NOMO-1 treated with dmso at 0.1 percent for 144 hours (cell line): ENCODE measurements around the gene CDH8.
"Not testable (repeated sequence)": the region's sequence is repeated elsewhere in the genome, so short reads cannot be mapped to it uniquely, and the experiment has no call there.

ENCODE experiments used
- DNase-seq: peaks from one replicate; lab custom pipeline; 2025; ENCODE audit not compliant: unreplicated experiment; lab: John Stamatoyannopoulos, UW

Gene CDH8

DNA sequence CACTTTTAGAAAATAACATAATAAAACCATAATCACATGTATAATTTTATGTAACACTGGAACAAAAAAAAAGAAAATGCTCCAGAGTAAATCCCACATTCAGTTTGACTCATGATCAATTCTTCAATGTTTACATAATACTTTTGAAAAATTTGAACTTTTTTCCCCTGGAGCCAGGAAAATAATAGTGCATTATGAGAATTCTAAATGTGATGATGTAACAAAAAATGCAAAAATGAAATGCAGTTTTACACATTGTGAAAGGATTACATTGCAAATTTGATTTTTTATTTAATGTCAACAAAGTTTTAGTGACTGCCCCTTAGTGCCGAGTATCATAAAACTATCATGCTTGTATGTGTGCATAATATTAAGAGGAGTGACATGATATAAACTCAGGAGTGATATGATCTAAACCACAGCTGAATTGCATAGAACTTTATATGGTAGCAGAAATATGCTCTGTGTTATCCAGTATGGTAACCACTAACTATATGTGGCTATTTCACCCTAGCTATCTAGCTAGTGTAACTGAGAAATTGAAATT, 238.2 kb downstream of the CDH8 start:
- DNase-seq: no peak

DNA sequence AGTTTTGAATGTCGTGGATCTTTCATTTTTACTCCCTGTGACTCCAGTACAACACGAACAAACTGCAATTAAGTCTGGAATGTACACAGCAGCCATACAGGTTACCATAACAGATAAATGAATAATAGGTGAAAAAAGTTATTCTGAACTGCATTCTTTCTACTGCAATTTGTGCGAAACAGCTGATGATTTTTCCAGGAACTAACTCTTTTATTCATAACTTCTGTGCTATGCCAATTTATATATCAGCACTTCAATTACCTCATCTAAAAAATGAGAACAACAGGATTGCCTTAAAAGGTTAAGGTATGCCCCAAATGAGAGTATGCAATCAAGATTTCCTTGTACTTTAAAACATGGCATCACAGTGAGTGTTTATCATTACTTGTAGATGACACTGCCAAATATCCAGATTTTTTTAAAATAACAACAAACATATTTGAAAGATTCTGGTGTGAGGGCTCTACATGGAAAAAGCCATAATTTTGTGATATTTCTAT, 238.9 kb downstream of the CDH8 start:
- no peak for DNase-seq

DNA sequence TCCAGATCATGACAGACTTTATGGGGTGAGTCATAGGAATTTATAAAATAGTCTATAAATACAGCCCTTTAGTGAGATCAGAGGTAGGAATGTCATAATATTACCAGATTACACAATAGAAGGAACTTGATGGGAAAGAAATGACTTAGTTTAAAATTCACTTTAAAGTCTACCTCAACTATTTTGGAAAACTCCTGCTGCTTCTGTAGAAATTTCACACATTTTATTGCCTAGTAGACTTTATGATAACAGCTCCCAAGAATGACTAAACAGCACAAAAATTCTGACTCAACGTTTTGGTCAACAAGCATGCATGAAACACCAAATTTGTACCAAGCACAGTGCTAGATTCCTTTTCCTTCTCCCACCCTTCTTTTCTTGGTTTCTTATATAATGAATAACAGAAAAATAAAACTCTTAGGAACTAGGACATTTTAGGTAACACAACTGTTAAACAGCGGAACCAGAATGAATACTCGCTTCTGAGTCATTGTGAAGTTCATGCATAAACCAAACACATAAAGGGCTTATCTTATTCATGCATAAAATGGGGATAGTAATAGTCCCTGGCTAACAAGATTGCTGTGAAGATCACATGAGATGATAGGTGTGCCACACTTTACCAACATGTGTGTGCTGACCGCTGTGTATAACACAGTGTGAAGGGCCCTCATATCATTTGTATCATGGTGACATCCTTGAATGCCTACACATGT, 243.9 kb downstream of the CDH8 start:
- DNase-seq: no peak

DNA sequence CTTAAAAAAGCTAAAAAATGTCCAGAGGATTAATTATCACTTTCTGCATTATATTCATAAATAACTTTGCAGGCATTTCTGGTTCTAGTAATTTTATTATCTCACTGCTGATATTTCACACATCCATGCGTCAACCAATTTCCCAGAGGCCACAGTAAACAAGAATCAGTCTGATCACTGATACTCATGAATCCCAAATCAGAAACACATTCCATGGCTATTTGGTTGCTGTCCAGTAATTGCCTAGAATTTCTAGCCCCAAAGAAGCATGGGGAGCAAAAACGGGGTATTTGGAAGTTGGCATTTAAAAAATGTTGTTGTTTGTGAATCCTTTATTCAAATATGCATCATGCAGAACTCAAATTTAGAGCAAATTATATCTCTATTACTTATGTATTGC, 244.8 kb downstream of the CDH8 start:
- DNase-seq: no peak

DNA sequence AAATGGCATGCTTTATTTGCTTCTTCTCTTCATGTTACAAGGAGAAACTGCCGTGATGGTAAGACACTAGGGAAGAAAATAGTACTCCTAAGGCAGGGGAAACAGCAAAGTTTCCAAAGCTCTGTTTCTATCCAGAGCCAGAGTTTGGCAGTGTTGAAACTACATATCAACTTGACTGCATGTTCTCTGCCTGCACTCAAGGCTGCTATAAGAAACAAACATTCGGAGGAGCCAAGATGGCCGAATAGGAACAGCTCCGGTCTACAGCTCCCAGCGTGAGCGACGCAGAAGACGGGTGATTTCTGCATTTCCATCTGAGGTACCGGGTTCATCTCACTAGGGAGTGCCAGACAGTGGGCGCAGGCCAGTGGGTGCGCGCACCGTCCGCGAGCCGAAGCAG, 254.4 kb downstream of the CDH8 start:
- DNase-seq: not testable (repeated sequence)

DNA sequence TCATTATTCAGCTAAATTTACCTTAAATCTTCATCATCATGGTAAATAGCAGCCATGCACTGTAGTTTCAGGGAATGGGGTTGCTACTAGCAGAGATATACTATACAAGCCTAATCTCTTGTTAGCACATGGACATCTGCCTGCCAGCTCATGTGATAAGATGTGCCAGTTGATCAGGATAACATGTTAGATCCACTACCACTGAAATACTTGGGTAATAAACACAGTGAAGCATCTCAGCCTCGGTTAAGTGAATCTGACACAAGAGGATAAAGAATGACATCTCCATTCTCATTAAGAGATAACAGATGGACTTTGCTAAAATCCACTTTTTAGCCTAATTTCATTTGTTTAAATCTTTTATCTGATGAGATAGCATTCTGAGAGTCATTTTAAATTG, 256.1 kb downstream of the CDH8 start:
- DNase-seq: no peak

DNA sequence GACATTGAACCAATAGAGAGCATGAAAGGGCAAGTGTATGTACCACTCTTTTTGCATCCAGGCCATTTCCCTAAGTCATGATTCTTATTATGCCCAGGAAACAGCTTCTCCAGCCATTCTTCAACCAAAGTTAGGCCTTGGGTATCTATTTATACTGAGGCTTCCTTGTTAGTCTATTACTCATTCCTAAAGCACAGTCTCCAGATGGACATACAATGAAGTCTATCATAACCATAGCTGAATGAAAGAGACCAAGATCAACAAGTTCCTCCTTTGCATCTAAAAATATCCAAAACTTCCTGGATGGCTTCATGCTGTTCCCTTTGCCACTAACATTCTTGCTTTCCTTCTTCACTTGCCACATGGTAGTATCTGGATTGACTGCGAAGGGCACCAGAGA, 265.9 kb downstream of the CDH8 start:
- no peak for DNase-seq

DNA sequence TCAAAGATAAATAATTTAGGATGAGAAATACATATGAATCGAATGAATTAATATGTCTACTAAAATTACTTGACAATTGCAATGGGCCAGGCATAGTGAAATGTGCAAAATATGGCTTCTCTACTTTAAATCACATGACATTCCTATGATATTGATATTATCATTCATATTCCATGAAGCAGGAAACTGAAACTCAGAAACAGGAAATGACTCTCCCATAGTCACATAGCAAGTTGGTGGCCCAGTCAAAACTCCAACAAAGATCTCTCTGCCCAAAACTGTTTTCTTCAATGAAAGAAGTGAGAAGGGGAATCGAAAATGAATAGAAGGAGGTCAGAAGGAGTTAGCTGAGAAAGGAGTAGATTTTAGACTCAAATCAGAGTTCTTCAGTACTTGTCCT, 272.2 kb downstream of the CDH8 start:
- DNase-seq: no peak

DNA sequence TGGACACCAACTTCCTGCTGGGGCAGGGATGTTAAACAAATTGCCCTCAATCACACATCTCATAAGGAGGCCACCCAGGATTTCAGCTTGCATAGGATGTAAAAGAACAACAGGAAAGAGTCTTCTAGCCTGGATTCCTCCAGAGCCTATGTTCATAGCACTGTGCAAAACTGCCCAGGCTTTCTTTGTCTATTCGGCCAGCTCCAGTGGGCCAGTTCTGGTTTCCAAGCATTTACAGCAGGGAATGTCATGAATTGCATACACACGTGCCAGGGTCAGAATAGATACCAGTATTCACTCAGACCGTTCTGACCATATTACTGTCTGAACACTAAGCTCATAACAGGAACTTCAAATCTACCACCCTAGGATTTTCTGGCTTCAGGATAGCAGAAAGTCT, 273.2 kb downstream of the CDH8 start:
- no peak for DNase-seq

DNA sequence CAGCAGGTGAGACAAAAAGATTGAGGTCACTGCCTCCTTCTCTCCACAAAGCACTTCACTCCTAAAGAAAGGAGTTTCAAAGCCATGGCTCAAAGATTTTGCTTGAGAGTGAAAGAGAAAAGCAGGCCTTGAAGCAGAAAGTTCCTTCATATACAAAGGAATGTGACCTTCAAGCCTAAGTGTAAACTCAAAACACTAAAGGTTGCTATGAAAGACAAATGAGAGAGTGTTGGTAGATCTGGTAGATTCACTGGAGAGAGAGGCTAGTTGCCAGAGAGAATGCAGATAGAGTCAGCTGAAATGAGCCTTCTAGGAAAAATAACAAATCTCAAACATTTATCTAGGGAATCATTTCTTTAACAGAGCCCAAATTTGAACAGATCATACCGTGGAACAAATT, 305.2 kb downstream of the CDH8 start:
- no peak for DNase-seq

DNA sequence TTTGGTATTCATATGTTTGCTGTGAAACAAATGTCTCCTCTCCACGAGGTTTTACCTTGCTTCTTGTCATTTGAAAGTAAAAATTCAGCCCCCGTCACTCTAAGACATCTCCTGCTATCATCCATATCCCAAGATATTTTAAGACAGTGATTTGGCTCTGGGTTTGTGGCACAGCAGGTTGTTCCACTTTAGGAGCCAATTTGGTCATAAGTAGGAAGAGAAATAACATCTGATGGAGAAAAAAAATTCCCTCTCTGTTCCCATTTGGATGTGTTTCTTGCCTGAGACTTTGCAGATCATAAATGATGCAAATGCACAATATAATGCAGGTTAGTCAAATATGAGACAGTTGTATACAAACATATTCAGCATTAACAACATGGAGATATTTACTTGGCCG, 309.5 kb downstream of the CDH8 start:
- no peak for DNase-seq

DNA sequence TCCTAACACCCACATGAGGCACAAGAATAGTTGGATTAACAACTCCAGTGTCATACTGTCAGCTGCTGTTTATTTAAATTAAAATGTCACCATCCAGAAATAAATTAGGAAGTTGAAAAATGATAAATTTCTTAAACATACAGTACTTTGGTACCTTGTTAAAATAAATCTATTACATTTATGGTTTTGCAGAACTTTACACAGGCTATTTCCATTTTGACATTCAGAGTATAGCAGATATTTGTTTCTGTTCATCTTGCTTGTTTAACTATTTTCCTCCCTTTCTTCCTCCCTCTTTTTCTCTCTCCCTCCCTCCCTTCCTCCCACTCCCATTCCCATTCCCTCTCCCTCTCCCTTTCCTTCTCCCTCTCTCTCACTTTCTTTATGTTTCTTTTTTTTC, 310.1 kb downstream of the CDH8 start:
- DNase-seq: no peak

DNA sequence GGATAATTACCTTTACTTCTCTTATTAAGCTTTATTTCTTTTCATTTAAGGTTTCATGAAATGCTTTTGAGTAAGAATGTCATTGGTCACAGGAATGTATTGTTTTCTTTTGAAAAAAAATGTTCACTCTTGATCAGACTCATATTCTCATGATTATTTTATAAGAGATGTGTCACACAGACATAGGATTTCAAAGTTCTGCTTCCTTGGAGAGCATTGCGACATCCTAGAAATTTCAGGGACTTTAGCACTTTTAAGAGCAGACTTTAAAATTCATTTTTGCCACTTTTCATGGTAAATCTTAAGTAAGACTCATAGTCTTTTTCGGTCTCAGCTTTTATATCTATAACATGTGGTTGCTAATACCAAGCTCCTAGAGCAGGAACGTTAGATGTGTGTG, 314.7 kb downstream of the CDH8 start:
- no peak for DNase-seq

DNA sequence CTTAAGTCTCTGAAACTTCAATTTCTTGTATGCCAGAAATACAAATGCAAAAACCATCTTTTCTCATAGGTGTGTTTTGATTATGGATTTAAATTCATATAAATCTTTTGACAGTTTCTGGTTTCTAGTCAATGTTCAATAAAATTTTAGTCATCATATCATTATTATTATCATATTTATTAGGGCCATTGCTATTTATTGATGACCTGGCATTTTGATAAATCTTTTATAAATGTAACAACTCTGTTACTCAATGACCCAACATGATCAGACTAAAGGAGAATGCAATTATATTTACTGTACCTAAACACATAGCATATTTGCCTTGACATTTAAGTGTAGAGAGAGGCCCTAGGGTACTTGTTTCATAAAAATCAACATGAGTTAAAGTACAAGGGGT, 320.8 kb downstream of the CDH8 start:
- no peak for DNase-seq

DNA sequence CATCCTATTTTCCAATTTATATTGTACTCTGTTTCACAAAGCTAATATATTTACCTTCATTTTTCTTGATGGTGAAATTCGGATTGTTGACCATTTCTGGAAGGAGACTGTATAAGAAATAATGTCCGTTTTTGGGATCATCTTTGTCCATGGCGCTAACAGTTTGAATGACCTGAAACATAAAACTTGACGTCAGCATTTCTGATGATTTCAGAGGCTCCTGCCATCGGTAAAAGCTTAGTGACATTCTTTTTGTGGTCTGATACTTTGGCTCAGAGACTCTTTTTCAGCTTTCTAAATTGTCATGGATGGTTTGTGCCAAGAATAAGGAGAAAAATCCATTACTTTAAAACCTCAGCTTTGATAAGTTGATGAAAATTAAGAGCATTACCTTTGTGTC, 322.5 kb downstream of the CDH8 start:
- no peak for DNase-seq

DNA sequence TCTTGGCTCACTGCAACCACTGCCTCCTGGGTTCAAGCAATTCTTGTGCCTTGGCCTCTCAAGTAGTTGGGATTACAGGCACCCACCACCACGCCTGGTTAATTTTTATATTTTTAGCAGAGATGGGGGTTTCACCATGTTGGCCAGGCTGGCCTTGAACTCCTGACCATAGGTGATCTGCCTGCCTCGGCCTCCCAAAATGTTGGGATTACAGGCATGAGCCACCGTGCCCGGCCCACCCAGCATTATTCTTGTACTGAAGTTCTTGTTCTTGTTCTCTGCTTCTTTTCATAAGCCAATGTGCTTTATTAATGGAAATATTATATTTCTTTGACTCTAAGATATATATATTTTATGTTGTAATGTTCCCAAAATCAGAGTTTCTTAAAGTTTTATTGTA, 336.6 kb downstream of the CDH8 start:
- not testable (repeated sequence) for DNase-seq

DNA sequence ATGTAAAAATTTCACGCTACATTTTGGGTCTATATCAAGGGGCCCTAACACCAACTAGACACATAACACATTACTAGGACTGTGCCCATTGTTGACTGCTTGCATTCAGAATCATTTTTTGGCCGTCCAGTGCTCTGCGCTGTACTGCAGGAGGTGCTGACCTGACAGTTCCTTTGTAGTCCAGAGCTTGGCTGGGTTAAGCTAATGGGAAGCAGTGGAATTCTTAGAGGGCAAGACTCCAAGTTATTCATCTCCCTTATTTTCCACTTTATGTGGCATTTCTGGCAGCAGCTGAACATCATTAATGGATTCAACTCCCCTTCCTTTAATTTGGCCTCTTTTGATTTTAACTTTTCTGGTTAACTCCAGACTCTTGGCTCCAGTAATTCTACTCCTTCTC, 351.7 kb downstream of the CDH8 start:
- DNase-seq: no peak

DNA sequence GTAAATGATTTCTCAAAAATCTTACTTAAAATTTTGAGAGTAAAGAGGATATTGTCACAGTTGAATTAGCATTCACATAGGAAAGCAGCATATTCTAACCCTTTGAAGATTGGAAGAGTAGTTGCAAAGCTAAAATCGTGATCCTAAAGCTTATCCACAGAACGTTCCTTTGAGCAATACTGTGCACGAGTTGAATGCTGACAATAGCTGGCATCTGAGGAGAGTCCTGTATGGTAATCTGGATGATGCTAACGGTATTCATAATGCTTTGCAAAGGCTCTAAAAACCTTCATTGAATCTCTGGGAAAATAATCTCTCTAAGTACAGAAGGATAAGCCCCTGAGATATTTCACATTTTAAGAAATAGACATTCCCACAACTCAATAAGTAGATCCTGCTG, 354.6 kb downstream of the CDH8 start:
- DNase-seq: no peak

DNA sequence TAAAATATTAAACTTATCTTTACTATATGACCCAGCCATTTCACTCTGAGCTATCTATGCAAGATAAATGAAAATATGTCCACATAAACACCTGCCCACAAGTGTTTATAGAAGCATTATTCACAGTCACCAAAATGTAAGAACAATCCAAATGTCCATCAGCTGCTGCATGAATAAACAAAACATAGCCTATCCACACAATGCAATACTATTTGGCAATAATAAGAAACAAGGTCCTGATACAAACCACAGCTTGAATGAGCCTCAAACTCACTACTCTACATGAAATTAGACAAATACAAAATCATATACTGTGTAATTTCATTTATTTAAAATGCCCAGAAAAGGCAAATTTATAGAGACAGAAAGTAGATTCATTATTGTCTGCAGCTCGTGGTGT, 355.1 kb downstream of the CDH8 start:
- no peak for DNase-seq

DNA sequence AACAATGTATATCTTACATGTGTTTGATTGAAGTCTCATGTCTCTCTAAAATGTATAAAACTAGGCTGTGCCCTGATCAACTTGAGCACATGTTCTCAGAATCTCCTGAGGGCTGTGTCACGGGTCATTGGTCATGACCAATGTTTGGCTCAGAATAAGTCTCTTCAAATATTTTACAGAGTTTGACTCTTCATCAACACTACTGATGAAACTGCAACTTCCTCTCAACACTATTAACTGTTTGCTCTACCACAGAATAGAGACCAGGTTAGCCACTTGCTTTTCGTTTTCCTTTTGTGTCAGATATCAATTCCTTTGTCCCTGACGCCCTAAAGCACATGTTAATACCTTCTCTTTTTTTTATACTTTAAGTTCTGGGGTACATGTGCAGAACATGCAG, 358.1 kb downstream of the CDH8 start:
- no peak for DNase-seq

DNA sequence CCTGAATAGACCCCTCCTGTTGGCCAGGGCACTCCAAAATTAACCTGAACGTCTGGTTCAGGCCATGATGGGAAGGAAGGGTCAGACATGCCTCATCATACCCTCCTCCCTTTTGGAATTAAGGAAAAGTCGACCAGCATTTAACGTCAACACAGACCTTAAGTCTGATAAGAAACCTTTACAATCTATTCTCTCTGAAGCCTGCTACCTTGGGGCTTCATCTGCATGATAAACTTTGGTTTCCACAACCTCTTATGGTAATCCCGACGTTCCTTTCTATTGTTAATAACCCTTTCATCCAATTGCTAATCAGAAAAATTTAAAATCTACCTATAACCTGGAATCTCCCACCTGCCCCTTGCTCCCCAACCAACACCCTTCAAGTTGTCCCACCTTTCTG, 358.5 kb downstream of the CDH8 start:
- DNase-seq: no peak

DNA sequence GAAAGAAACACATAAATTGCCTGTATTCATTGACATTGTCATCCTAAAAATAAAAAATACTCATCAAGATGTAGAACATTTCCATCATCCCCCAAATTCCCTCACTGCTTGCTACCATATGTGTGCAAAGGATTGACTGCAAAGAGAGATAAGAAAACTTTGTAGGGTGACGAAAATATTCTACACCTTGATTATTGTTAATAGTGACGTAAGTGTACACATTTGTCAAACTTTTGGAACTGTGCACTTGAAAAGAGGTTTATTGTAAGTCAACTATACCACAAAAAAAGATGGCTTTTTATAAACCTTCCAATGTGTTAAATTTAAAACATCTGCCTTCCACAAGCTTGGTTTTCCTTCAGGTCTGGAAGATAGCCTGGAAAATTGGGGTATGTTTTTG, 359.5 kb downstream of the CDH8 start:
- DNase-seq: no peak

DNA sequence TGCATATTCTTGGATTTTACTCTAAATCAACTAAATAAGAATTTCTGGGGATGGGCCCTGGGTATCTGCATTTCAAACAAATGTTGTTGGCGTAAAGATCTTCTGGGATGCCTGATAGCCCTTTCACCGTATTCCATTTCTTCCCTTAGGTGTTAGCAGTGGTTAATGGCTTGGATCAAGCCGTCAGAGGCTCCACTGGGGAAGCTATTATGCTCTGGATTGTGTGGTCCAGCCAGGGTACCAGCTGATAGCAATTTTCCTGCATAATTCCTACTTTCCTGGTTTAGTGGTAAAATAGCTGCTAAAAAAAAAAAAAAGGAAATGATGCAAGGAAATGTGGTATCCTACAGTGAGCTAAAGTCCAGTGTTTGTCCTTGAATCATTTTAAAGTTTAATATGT, 365.1 kb downstream of the CDH8 start:
- no peak for DNase-seq
